SK-N-MC (cell line): ENCODE data around the gene DDX49.
"Not testable (repeated sequence)": the region's sequence is repeated elsewhere in the genome, so short reads cannot be mapped to it uniquely, and the experiment has no call there.

ENCODE experiments used
- DNase-seq: peaks from one replicate; pipeline ENCODE4 v3.0.0-alpha.2; 2011; ENCODE audit warnings: low read depth, low spot score
- H3K27ac ChIP-seq: fragments of 200-600 bp; sonication (generic); 2 replicates; pipeline ENCODE4 v1.5.1; 2016; ENCODE audit warnings: mixed run types
- H3K36me3 ChIP-seq: fragments of 200-600 bp; sonication (generic); 2 replicates; pipeline ENCODE4 v1.6.1; 2017; ENCODE audit warnings: antibody characterized with exemption, low read length, mixed read lengths; ENCODE audit not compliant: insufficient read depth
- H3K4me3 ChIP-seq: fragments of 200-600 bp; sonication (generic); 2 replicates; pipeline ENCODE4 v1.5.1; 2016
- H3K9ac ChIP-seq: fragments of 200-600 bp; sonication (generic); 2 replicates; pipeline ENCODE4 v1.8.0; 2017; ENCODE audit warnings: mixed run types, mixed read lengths; ENCODE audit not compliant: insufficient read length
- H3K9me3 ChIP-seq: fragments of 200-600 bp; sonication (generic); 2 replicates; pipeline ENCODE4 v1.6.1; 2017; ENCODE audit warnings: low read depth, mild to moderate bottlenecking, antibody characterized with exemption, low read length, moderate library complexity, mixed read lengths
- EZH2 ChIP-seq: fragments of 200-600 bp; sonication (generic); IDR thresholded peaks from one replicate; pipeline ENCODE4 v1.6.1; 2017; ENCODE audit warnings: antibody characterized with exemption
- FOXP2 ChIP-seq: optimal IDR thresholded peaks from 2 replicates; pipeline ENCODE3; 2011; ENCODE audit warnings: mild to moderate bottlenecking, moderate library complexity; ENCODE audit not compliant: insufficient read depth; ENCODE audit errors: extremely low read length, control extremely low read depth
- POLR2AphosphoS5 ChIP-seq: IDR thresholded peaks from 2 replicates; pipeline ENCODE4 v1.6.1; 2012; ENCODE audit warnings: mild to moderate bottlenecking, low read depth, low read length, borderline replicate concordance

DDX49 gene

GRCh38 chr19:18913466-18913865 lies 6.0 kb upstream of the DDX49 start:
- TF ChIP-seq FOXP2 (no peak), POLR2AphosphoS5 (no peak), EZH2 (no peak)
- H3K9me3 ChIP-seq = no peaks in the 10 kb centered on the region
- no peak overlapping the region for H3K4me3 ChIP-seq
- no peak overlapping the region for H3K9ac ChIP-seq
- no peak for DNase-seq
- no peaks in the 10 kb centered on the region; the same call in 1 of the 2 replicates for H3K36me3 ChIP-seq
- no peak overlapping the region for H3K27ac ChIP-seq

DNA sequence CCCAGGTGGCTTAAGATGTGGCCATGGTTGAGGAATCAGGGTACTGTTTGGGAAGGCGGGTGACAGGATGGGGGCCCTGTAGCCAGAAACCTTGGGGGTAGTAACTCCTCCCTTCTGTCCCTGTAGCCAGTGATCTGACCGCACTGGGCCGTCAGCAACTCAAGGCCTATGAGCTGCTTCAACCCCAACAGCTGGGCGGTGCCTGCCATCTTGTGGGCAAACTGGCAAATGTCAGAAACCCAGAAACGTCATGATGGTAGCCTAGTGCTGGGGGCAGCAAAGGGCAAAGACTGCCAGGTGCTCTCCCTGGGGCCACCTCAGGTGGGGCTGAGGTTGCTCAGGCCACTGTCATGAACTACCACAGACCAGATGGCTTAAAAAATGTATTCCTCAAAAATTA lies 3.9 kb upstream of the DDX49 start:
- Histone ChIP-seq H3K27ac (no peak overlapping the region), H3K36me3 (no peaks in the 10 kb centered on the region; the same call in 1 of the 2 replicates), H3K4me3 (no peak overlapping the region), H3K9me3 (no peaks in the 10 kb centered on the region), H3K9ac (no peak overlapping the region)
- TF ChIP-seq EZH2 = no peak
- TF ChIP-seq FOXP2 = no peak
- no peak for TF ChIP-seq POLR2AphosphoS5
- no peak for DNase-seq

DNA sequence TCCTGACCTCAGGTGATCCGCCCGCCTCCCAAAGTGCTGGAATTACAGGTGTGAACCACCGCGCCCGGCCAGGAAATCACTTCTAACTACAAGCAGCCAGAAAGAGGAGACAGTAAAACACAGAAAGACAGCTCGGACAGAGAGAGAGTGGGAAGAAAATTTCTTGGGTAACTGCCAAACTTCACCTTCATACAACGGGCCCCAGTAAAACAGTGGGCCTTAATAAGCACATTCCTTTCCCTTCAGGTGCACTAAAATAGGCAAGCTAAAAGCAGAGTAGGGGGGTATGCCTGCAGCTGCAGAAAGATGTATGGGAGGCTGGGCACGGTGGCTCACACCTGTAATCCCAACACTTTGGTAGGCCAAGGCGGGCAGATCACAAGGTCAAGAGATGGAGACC lies 1.9 kb upstream of the DDX49 start:
- H3K27ac ChIP-seq, H3K9me3 ChIP-seq, H3K9ac ChIP-seq, H3K36me3 ChIP-seq, H3K4me3 ChIP-seq, DNase-seq: not testable (repeated sequence)

DNA sequence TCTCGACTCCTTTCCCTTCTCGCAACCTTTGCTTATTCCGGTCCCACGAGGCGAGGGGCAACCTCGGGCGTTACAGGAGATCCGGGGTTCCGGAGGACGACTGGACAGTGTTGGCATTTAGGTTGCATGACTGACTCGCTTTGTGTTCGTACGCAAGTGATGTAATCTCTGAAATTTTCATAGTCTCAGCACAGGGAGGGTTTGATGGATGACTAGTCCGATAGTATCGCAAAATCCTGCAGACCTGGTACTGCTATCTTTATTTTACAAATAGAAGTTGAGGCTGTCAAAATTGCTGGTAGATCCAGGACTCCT lies 342 bp downstream of the DDX49 start:
- Histone ChIP-seq H3K36me3 (peaks cover 22% of the 10 kb centered on the region; the same call in 1 of the 2 replicates), H3K9me3 (no peaks in the 10 kb centered on the region), H3K9ac (peak overlapping the region; percentile 81), H3K27ac (no peak overlapping the region), H3K4me3 (peak overlapping the region; percentile 97)
- TF ChIP-seq FOXP2 (no peak), EZH2 (no peak), POLR2AphosphoS5 (no peak)
- DNase-seq = no peak

GRCh38 chr19:18920400-18920799 lies 885 bp downstream of the DDX49 start:
- H3K9me3 ChIP-seq = no peaks in the 10 kb centered on the region
- DNase-seq = no peak
- no peak overlapping the region for H3K27ac ChIP-seq
- TF ChIP-seq FOXP2 = no peak
- TF ChIP-seq POLR2AphosphoS5 = no peak
- TF ChIP-seq EZH2 = no peak
- peak overlapping the region; percentile 81 for H3K9ac ChIP-seq
- H3K4me3 ChIP-seq = peak overlapping the region; percentile 97
- peaks cover 23% of the 10 kb centered on the region; the same call in 1 of the 2 replicates for H3K36me3 ChIP-seq

DNA sequence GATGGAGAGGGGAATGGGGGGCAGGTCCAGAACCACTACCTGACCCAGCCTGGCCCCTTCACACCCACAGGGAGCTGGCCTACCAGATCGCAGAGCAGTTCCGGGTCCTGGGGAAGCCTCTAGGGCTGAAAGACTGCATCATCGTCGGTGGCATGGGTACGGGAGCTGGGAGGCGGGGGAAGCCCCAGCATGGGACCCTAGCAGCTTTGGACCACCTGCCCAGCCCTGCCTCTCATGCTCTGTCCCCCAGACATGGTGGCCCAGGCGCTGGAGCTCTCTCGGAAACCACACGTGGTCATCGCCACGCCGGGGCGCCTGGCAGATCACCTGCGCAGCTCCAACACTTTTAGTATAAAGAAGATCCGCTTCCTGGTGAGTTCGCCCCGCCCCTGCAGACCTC lies 2.1 kb downstream of the DDX49 start:
- no peak for DNase-seq
- Histone ChIP-seq H3K27ac (no peak overlapping the region), H3K9ac (no peak overlapping the region), H3K4me3 (no peak overlapping the region), H3K36me3 (peaks cover 29% of the 10 kb centered on the region; the same call in 1 of the 2 replicates), H3K9me3 (no peaks in the 10 kb centered on the region)
- TF ChIP-seq EZH2 (no peak), FOXP2 (no peak), POLR2AphosphoS5 (no peak)

DNA sequence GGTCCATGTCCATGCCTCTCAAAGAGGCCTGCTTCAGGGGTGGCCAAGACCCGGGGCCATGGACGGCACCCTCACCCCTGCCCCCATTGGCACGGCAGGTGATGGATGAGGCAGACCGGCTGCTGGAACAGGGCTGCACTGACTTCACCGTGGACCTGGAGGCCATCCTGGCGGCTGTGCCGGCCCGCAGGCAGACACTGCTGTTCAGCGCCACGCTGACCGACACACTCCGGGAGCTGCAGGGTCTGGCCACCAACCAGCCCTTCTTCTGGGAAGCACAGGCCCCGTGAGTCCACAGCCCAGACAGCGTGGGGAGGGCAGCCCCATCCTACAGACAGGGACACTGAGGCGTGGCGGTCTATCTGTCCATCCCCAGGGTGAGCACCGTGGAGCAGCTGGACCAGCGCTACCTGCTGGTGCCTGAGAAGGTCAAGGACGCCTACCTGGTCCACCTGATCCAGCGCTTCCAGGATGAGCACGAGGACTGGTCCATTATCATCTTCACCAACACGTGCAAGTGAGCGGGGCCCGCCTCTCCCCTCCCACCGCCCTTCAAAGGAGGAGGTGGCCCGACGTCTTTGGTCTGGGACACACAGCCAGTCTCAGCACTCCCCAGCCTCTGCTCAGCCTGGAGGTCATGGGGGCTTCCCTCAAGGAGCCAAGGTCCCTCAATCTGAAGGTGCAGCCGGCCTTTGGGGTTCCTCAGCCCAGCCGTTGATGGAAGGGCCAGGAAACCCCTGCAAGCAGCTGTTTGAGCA lies 2.9 kb downstream of the DDX49 start:
- no peak for DNase-seq
- no peak for TF ChIP-seq EZH2
- TF ChIP-seq FOXP2 = no peak
- TF ChIP-seq POLR2AphosphoS5 = no peak
- Histone ChIP-seq H3K36me3 (peaks cover 29% of the 10 kb centered on the region; the same call in 1 of the 2 replicates), H3K27ac (no peak overlapping the region), H3K9ac (no peak overlapping the region), H3K9me3 (no peaks in the 10 kb centered on the region), H3K4me3 (no peak overlapping the region)

- H3K36me3 ChIP-seq = peaks cover 29% of the 10 kb centered on the region; the same call in 1 of the 2 replicates
- no peak for TF ChIP-seq POLR2AphosphoS5
- TF ChIP-seq FOXP2 = no peak
- TF ChIP-seq EZH2 = no peak
- H3K4me3 ChIP-seq = no peak overlapping the region
- DNase-seq = no peak
- no peak overlapping the region for H3K27ac ChIP-seq
- H3K9ac ChIP-seq = no peak overlapping the region
- H3K9me3 ChIP-seq = no peaks in the 10 kb centered on the region
Observed at GRCh38 chr19:18924684-18925213, 5.2 kb downstream of the DDX49 start.

DNA sequence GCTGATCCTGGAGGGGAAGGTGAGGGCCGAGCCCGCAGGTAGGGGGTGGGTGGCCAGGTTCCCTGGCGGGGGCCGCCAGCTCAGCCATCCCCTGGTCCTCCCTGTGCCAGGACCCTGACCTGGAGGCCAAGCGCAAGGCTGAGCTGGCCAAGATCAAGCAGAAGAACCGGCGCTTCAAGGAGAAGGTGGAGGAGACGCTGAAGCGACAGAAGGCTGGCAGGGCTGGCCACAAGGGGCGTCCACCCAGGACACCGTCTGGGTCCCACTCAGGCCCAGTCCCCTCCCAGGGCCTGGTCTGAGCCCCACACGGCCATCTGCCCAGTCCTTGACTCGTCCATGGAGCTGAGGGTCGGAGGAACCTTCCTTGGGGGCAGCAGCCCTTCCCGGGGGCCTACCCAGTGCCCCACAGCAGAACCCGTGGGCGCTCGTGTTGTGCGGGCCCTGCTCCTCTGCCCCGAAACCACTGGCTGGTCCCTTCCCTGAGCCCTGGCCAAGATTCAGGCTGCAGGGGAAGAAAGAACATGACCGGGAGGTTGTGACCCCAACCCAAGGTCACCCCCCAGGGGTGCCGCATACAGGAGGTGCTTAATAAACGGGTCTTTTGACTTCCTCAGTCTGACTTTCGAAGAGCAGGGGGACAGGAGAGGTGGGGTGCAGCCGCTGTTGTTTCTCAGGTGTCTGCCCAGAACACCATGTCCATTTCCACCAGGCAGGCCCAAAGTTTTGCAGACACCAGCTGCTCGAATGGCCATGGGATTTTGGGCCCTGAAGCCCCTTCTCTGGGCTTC lies 8.7 kb downstream of the DDX49 start:
- DNase-seq = no peak
- H3K27ac ChIP-seq = no peak overlapping the region
- H3K9me3 ChIP-seq = no peaks in the 10 kb centered on the region
- no peak overlapping the region for H3K4me3 ChIP-seq
- no peak overlapping the region for H3K9ac ChIP-seq
- H3K36me3 ChIP-seq = peaks cover 15% of the 10 kb centered on the region; the same call in 1 of the 2 replicates
- TF ChIP-seq FOXP2 = no peak
- TF ChIP-seq EZH2 = no peak
- 0 out of 2 replicates have a peak, but pooled peaks have one; percentile 6 for TF ChIP-seq POLR2AphosphoS5
